Keratinocyte (primary cell): ENCODE data around the gene HSD17B2. TPM values are rescaled to one million over a fixed set of nuclear protein-coding genes. Genes with fewer than 3 reads are reported as not detected.
A peak's percentile ranks its signal among the peaks of the same experiment; 100 is the strongest.

Experiments used
- DNase-seq: peaks from one replicate; pipeline ENCODE4 v3.0.0-alpha.2; 2011; ENCODE audit warnings: low read depth, missing footprints, low spot score
- FAIRE-seq: peaks from 2 replicates; lab custom pipeline; 2011; peaks lifted over from hg19 to GRCh38; lab: Jason Lieb, UNC
- H2AFZ ChIP-seq: 2 replicates; pipeline ENCODE4 v1.6.0; 2012; ENCODE audit warnings: low read length, control low read depth, inconsistent platforms; ENCODE audit not compliant: control insufficient read depth
- H3K27ac ChIP-seq: 2 replicates; pipeline ENCODE4 v1.5.1; 2011; ENCODE audit warnings: low read length; ENCODE audit not compliant: control insufficient read depth, insufficient read depth
- H3K27me3 ChIP-seq: 3 replicates; pipeline ENCODE4 v1.6.0; 2011; ENCODE audit warnings: low read length; ENCODE audit not compliant: control insufficient read depth, insufficient read depth; ENCODE audit errors: extremely low read depth
- H3K36me3 ChIP-seq, 2 experiments: 2 replicates in 1 of 2; 3 replicates in 1 of 2; pipeline ENCODE4 v1.5.1; 2011; ENCODE audit warnings: low read length in 2 of 2, mild to moderate bottlenecking in 1 of 2; ENCODE audit not compliant: control insufficient read depth in 2 of 2, insufficient read depth in 2 of 2; ENCODE audit errors: extremely low read depth in 1 of 2
- H3K4me1 ChIP-seq: 3 replicates; pipeline ENCODE4 v1.5.1; 2011; ENCODE audit warnings: low read length; ENCODE audit not compliant: control insufficient read depth, insufficient read depth; ENCODE audit errors: extremely low read depth
- H3K4me2 ChIP-seq: 3 replicates; pipeline ENCODE4 v1.6.0; 2011; ENCODE audit warnings: low read depth, low read length; ENCODE audit not compliant: control insufficient read depth, insufficient read depth; ENCODE audit errors: extremely low read depth
- H3K4me3 ChIP-seq, 3 experiments: fragments of 200-600 bp in 1 of 3; sonication (generic) in 1 of 3; 2 replicates in 2 of 3; 3 replicates in 1 of 3; pipeline ENCODE4 v1.5.1; 2011 to 2016; ENCODE audit warnings: low read length in 3 of 3, mild to moderate bottlenecking in 3 of 3, control low read depth in 2 of 3, inconsistent platforms in 1 of 3, low read depth in 1 of 3, mixed read lengths in 1 of 3, mixed run types in 1 of 3, moderate library complexity in 1 of 3; ENCODE audit not compliant: control insufficient read depth in 2 of 3, insufficient read depth in 2 of 3; ENCODE audit errors: extremely low read depth in 1 of 3
- H3K79me2 ChIP-seq: 2 replicates; pipeline ENCODE4 v1.6.0; 2012; ENCODE audit warnings: low read length; ENCODE audit not compliant: control insufficient read depth, insufficient read depth
- H3K9ac ChIP-seq: 3 replicates; pipeline ENCODE4 v1.6.0; 2011; ENCODE audit warnings: low read length; ENCODE audit not compliant: control insufficient read depth, insufficient read depth; ENCODE audit errors: extremely low read depth
- H3K9me1 ChIP-seq: 3 replicates; pipeline ENCODE4 v1.6.0; 2011; ENCODE audit warnings: low read length; ENCODE audit not compliant: control insufficient read depth, insufficient read depth; ENCODE audit errors: extremely low read depth
- H3K9me3 ChIP-seq: 2 replicates; pipeline ENCODE4 v1.5.1; 2012; ENCODE audit warnings: low read depth, low read length; ENCODE audit not compliant: control insufficient read depth
- H4K20me1 ChIP-seq: 3 replicates; pipeline ENCODE4 v1.6.0; 2011; ENCODE audit warnings: low read length; ENCODE audit not compliant: control insufficient read depth, insufficient read depth; ENCODE audit errors: extremely low read depth
- CTCF ChIP-seq, 3 experiments: IDR thresholded peaks in 1 of 3; conservative IDR thresholded peaks in 1 of 3; optimal IDR thresholded peaks in 1 of 3; 2 replicates in 2 of 3; 3 replicates in 1 of 3; pipeline versions ENCODE3 to v1.5.1; 2011; ENCODE audit warnings: low read length in 3 of 3, mild to moderate bottlenecking in 3 of 3, moderate library complexity in 2 of 3, control low read depth in 1 of 3, inconsistent platforms in 1 of 3; ENCODE audit not compliant: insufficient read depth in 2 of 3; ENCODE audit errors: extremely low read depth in 1 of 3
- EZH2 ChIP-seq: IDR thresholded peaks from one replicate; pipeline ENCODE4 v1.6.1; 2012; ENCODE audit warnings: inconsistent platforms, mild to moderate bottlenecking, low read length, moderate library complexity
- dilution Hi-C: fragments of 300-500 bp; cut with MboI; formaldehyde crosslinking; loops from one replicate; pipeline ENCODE4 v1.7.0; 2020; ENCODE audit warnings: low sequenced_read_pairs; ENCODE audit not compliant: extremely low pct_ligation_motif_present
- polyA plus RNA-seq, 5 experiments: library from polyadenylated mRNA; depleted of rRNA in 3 of 5; stranded (reverse) in 3 of 5; stranded (forward) in 1 of 5; unstranded in 1 of 5; fragments of >200 nt; gene quantifications; 1 replicate in 1 of 5; 2 replicates in 3 of 5; 3 replicates in 1 of 5; pipeline versions ENCODE4 v1.2.1 to v1.2.3, GENCODE V29; 2011 to 2012; ENCODE audit warnings: missing spikeins in 2 of 5, low read depth in 1 of 5, low replicate concordance in 1 of 5

HSD17B2 gene
- polyA plus RNA-seq, 1 donor (not counting 4 experiments of a cell fraction or from before 2014, with no cell fraction given) = 3.1 TPM

- no peak for FAIRE-seq
- DNase-seq = no peak
- Histone ChIP-seq H3K27ac (peak overlapping the region; percentile 71), H4K20me1 (no peaks in the 10 kb centered on the region), H3K4me2 (peak overlapping the region; percentile 78), H2AFZ (peak overlapping the region; percentile 18), H3K4me1 (peaks cover 18% of the 10 kb centered on the region), H3K36me3 (no peaks in the 10 kb centered on the region), H3K9me3 (no peaks in the 10 kb centered on the region), H3K9me1 (no peaks in the 10 kb centered on the region), H3K4me3 (no peak overlapping the region), H3K9ac (no peak overlapping the region), H3K79me2 (no peaks in the 10 kb centered on the region), H3K27me3 (no peaks in the 10 kb centered on the region)
- dilution Hi-C loops = no loop called here
- no peak for TF ChIP-seq CTCF (optimal IDR thresholded peaks at IDR 0.05 in 1 of 3, IDR thresholded peaks at IDR 0.05 in 1 of 3, conservative IDR thresholded peaks at IDR 0.05 in 1 of 3; ENCODE audit: extremely low read depth in 1 of 3, insufficient read depth in 2 of 3, low read length in 3 of 3)
- no peak for TF ChIP-seq EZH2
Observed at GRCh38 chr16:82056550-82056896, 21.5 kb downstream of the HSD17B2 start.

GRCh38 chr16:82059161-82059982 is 24.3 kb downstream of the HSD17B2 start:
- Histone ChIP-seq H3K27ac (no peak overlapping the region), H3K4me3 (no peak overlapping the region), H3K9ac (no peak overlapping the region), H3K9me1 (no peaks in the 10 kb centered on the region), H3K36me3 (no peaks in the 10 kb centered on the region), H3K4me2 (no peak overlapping the region), H3K79me2 (no peaks in the 10 kb centered on the region), H3K4me1 (peaks cover 38% of the 10 kb centered on the region), H3K27me3 (no peaks in the 10 kb centered on the region), H3K9me3 (no peaks in the 10 kb centered on the region), H4K20me1 (no peaks in the 10 kb centered on the region), H2AFZ (no peak overlapping the region)
- TF ChIP-seq EZH2 (no peak), CTCF (optimal IDR thresholded peaks at IDR 0.05 in 1 of 3, IDR thresholded peaks at IDR 0.05 in 1 of 3, conservative IDR thresholded peaks at IDR 0.05 in 1 of 3; ENCODE audit: extremely low read depth in 1 of 3, insufficient read depth in 2 of 3, low read length in 3 of 3) (no peak)
- FAIRE-seq (no peak), DNase-seq (no peak)
- dilution Hi-C loops = no loop called here
